K562 (cell line): ENCODE results near the gene HSPA5. TPM values are rescaled to one million over a fixed set of nuclear protein-coding genes. Genes with fewer than 3 reads are reported as not detected.

Source experiments
- BRD9 ChIP-seq: fragments of 450-650 bp; IDR thresholded peaks from 2 replicates; pipeline ENCODE4 v1.6.1; 2018; ENCODE audit warnings: low read depth; ENCODE audit not compliant: partially characterized antibody
- CBX5 ChIP-seq: IDR thresholded peaks from 2 replicates; pipeline ENCODE4 v1.6.1; 2014; ENCODE audit warnings: low read depth, borderline replicate concordance
- CTCFL ChIP-seq: IDR thresholded peaks from 2 replicates; pipeline ENCODE4 v1.6.1; 2011; ENCODE audit warnings: borderline replicate concordance, low read depth, mild to moderate bottlenecking, moderate library complexity, low read length; ENCODE audit not compliant: insufficient read depth, poor library complexity, severe bottlenecking
- FOXM1 ChIP-seq, 2 experiments: fragments of 450-650 bp in 1 of 2; sonication (generic) in 1 of 2; formaldehyde crosslinking in 1 of 2; IDR thresholded peaks; 2 replicates each; pipeline versions ENCODE4 v1.6.1 to v1.9.0; 2017 to 2022; ENCODE audit warnings: low read depth in 2 of 2, mild to moderate bottlenecking in 2 of 2, missing genetic modification reagents in 1 of 2, moderate library complexity in 1 of 2
- GABPA ChIP-seq: fragments of 200-800 bp; sonication (Bioruptor generic); conservative IDR thresholded peaks from 2 replicates; pipeline ENCODE4 v1.6.1; 2016; ENCODE audit warnings: low read depth, missing genetic modification characterization, missing compliant biosample characterization
- MTA1 ChIP-seq: fragments of 450-650 bp; IDR thresholded peaks from 2 replicates; pipeline ENCODE4 v1.6.1; 2017; ENCODE audit warnings: borderline replicate concordance
- MTF1 ChIP-seq: fragments of 250-450 bp; sonication (Bioruptor Pico); IDR thresholded peaks from 2 replicates; pipeline ENCODE4 v1.9.0; 2021; ENCODE audit warnings: moderate library complexity, mild to moderate bottlenecking, inconsistent platforms, borderline replicate concordance
- NRF1 ChIP-seq, 2 experiments: fragments of 450-650 bp; IDR thresholded peaks in 1 of 2; conservative IDR thresholded peaks in 1 of 2; 2 replicates each; pipeline ENCODE4 v1.6.1; 2014; ENCODE audit warnings: mild to moderate bottlenecking in 2 of 2
- POLR2A ChIP-seq: fragments of 450-650 bp; conservative IDR thresholded peaks from 2 replicates; pipeline ENCODE4 v1.6.1; 2016
- PTTG1 ChIP-seq: fragments of 450-650 bp; IDR thresholded peaks from 2 replicates; pipeline ENCODE4 v1.6.1; 2016; ENCODE audit warnings: low read depth, mild to moderate bottlenecking, missing genetic modification characterization, missing compliant biosample characterization
- RB1 ChIP-seq: fragments of 450-650 bp; IDR thresholded peaks from 2 replicates; pipeline ENCODE4 v1.6.1; 2017; ENCODE audit warnings: low read depth, mild to moderate bottlenecking
- SIX5 ChIP-seq, 2 experiments: IDR thresholded peaks; 2 replicates each; pipeline ENCODE4 v1.6.1; 2011; ENCODE audit warnings: low read length in 2 of 2, borderline replicate concordance in 1 of 2, low read depth in 1 of 2, mild to moderate bottlenecking in 1 of 2, moderate library complexity in 1 of 2; ENCODE audit not compliant: insufficient read depth in 1 of 2
- SMAD3 ChIP-seq: fragments of 450-650 bp; formaldehyde crosslinking; conservative IDR thresholded peaks from 2 replicates; pipeline ENCODE4 v1.4.0; 2020; ENCODE audit warnings: mild to moderate bottlenecking
- SPI1 ChIP-seq: IDR thresholded peaks from 2 replicates; pipeline ENCODE4 v1.6.1; 2011; ENCODE audit warnings: low read depth, low read length, control low read depth, borderline replicate concordance
- TCF7L2 ChIP-seq: fragments of 150-350 bp; IDR thresholded peaks from 2 replicates; pipeline ENCODE4 v1.6.1; 2016; ENCODE audit warnings: low read depth, mild to moderate bottlenecking, low read length, moderate library complexity
- TSHZ1 ChIP-seq: fragments of 250-450 bp; sonication (Bioruptor Pico); IDR thresholded peaks from 2 replicates; pipeline ENCODE4 v1.4.0; 2020; ENCODE audit warnings: mild to moderate bottlenecking, moderate library complexity
- YY1 ChIP-seq, 3 experiments: IDR thresholded peaks; 2 replicates each; pipeline ENCODE4 v1.6.1; 2011; ENCODE audit warnings: low read length in 2 of 3, mild to moderate bottlenecking in 2 of 3, moderate library complexity in 2 of 3, borderline replicate concordance in 1 of 3, control low read depth in 1 of 3, low read depth in 1 of 3; ENCODE audit not compliant: insufficient read depth in 3 of 3, insufficient replicate concordance in 2 of 3, control insufficient read depth in 1 of 3, insufficient read length in 1 of 3; ENCODE audit errors: extremely low read depth in 1 of 3
- ZKSCAN8 ChIP-seq: fragments of 200-800 bp; sonication (Bioruptor generic); IDR thresholded peaks from 2 replicates; pipeline ENCODE4 v1.6.1; 2016; ENCODE audit warnings: missing genetic modification characterization, missing compliant biosample characterization
- ZNF57 ChIP-seq: fragments of 450-650 bp; formaldehyde crosslinking; IDR thresholded peaks from 2 replicates; pipeline ENCODE4 v1.4.0; 2020; ENCODE audit warnings: mild to moderate bottlenecking, moderate library complexity
- polyA plus RNA-seq, 8 experiments: library from polyadenylated mRNA; depleted of rRNA in 4 of 8; stranded (reverse) in 5 of 8; unstranded in 3 of 8; fragments of >200 nt; fragmentation: Nextera tagmentation in 2 of 8; fragmentation: Illumina TruSeq in 1 of 8; extraction: Ambion mirVana in 2 of 8; extraction: Trizol in 1 of 8; gene quantifications; 2 replicates each; pipeline versions ENCODE4 v1.2.1 to v1.2.3, GENCODE V29; 2011 to 2014; ENCODE audit warnings: inconsistent platforms in 1 of 8, missing spikeins in 1 of 8
- total RNA-seq, 7 experiments: library from RNA; depleted of rRNA in 6 of 7; stranded (reverse); fragments of >200 nt in 6 of 7; fragmentation: Illumina TruSeq in 2 of 7; extraction: Trizol in 2 of 7; gene quantifications; 2 replicates each; pipeline versions ENCODE4 v1.2.1 to v1.2.3, GENCODE V29; 2011 to 2021; ENCODE audit warnings: low replicate concordance in 1 of 7
- TF ChIP-seq, protein P1 (sequence below): fragments of 450-650 bp; IDR thresholded peaks from 2 replicates; pipeline ENCODE4 v1.6.1; 2016

The HSPA5 gene
- total and polyA plus RNA-seq, 9 of the 15 experiments (the other 6 are each of a cell fraction or from before 2014, with no cell fraction given): 48.0 to 265 (median 113) TPM

DNA sequence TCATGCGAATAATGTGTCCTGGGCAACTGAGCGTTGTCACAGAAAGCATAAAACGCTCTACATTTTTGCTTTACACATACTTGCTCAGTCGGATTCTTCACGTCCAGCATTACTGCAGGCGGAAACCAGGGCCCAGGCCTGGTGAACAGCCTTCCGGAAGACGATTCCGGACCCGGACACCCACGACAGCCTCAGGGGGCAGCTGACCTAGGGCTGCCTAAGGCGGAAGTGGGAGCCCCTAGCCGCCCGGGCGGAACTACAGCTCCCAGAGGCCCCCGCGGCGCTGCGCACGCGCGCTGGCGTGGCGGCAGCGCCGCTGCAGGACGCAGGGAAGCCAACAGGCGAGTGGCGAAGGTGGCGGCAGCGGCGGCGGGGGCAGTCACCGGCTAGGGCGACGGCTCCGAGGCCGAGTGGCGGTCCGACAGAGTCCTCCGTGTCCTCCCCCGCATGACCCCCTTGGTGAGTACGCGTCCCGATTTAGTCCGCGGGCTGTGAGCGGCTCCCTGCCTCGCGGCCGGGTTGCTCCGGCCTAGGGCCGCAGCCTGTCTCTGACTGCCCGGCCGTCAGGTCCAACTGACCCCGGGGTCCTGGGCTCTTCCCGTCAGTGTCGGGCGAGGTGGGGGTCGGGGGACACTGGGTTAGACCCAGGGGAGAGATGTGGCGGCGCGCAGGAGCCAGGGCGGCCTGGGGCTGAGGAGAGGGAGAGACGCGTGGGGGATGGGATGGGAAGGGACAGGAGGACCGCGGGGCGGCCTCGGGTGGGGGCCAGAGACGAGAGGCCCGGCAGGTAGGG, 20.6 kb upstream of the HSPA5 start, which contains the start of gene GAPVD1 (continued):
- TF ChIP-seq TSHZ1 (CRISPR knock-in tag): no peak
- TF ChIP-seq, protein P1, sequence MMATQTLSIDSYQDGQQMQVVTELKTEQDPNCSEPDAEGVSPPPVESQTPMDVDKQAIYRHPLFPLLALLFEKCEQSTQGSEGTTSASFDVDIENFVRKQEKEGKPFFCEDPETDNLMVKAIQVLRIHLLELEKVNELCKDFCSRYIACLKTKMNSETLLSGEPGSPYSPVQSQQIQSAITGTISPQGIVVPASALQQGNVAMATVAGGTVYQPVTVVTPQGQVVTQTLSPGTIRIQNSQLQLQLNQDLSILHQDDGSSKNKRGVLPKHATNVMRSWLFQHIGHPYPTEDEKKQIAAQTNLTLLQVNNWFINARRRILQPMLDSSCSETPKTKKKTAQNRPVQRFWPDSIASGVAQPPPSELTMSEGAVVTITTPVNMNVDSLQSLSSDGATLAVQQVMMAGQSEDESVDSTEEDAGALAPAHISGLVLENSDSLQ: 0 out of 2 replicates have a peak, but pooled peaks have one; percentile 13
- no peak for TF ChIP-seq CBX5
- TF ChIP-seq ZNF57 (CRISPR knock-in tag): 0 out of 2 replicates have a peak, but pooled peaks have one; percentile 12
- peak; percentile 90 for TF ChIP-seq POLR2A
- peak; percentile 96 to 97 for TF ChIP-seq NRF1 (conservative IDR thresholded peaks at IDR 0.05 in 1 of 2, IDR thresholded peaks at IDR 0.05 in 1 of 2)
- no peak for TF ChIP-seq ZKSCAN8 (CRISPR knock-in tag)
- 0 out of 2 replicates have a peak, but pooled peaks have one; percentile 46 for TF ChIP-seq MTA1
- TF ChIP-seq CTCFL: peak; percentile 99
- TF ChIP-seq FOXM1 (IDR thresholded peaks at IDR 0.05; ENCODE audit: low read depth): no peak
- TF ChIP-seq FOXM1 (CRISPR knock-in tag; IDR thresholded peaks at IDR 0.05; ENCODE audit: low read depth): peak; percentile 85; the same call in 1 of the 2 replicates
- TF ChIP-seq SPI1: peak; percentile 87
- no peak for TF ChIP-seq TCF7L2
- peak; percentile 93 for TF ChIP-seq GABPA (tag)
- peak; percentile 49 for TF ChIP-seq BRD9
- TF ChIP-seq SIX5 (IDR thresholded peaks at IDR 0.05; ENCODE audit: borderline replicate concordance in 1 of 2, insufficient read depth in 1 of 2, low read depth in 1 of 2, low read length in 2 of 2): peak; percentile 91 to 95
- no peak; the same call in 1 of the 2 replicates for TF ChIP-seq MTF1 (CRISPR knock-in tag)
- no peak for TF ChIP-seq PTTG1 (tag)
- peak; percentile 95 for TF ChIP-seq RB1
- TF ChIP-seq SMAD3 (CRISPR knock-in tag): no peak
- peak in 2 of 3 experiments; percentile 76 to 83 for TF ChIP-seq YY1 (IDR thresholded peaks at IDR 0.05; ENCODE audit: borderline replicate concordance in 1 of 3, control insufficient read depth in 1 of 3, extremely low read depth in 1 of 3, insufficient read depth in 3 of 3, insufficient read length in 1 of 3, insufficient replicate concordance in 2 of 3, low read depth in 1 of 3, low read length in 2 of 3)
